Activated CD8-positive, alpha-beta T cell treated with anti-CD3 and anti-CD28 coated beads, Interleukin-2, amount 10 ng/mL, durations not matched to agents 7 days and 5 days (primary cell): Measurements from ENCODE around the gene ATP13A3. TPM values are rescaled to one million over a fixed set of nuclear protein-coding genes. Genes with fewer than 3 reads are reported as not detected.
"Not testable (repeated sequence)": the region's sequence is repeated elsewhere in the genome, so short reads cannot be mapped to it uniquely, and the experiment has no call there.

Experiments used
- ATAC-seq: fragments of 150-1000 bp; cut with Tn5 transposase; one replicate; pipeline ENCODE4 v1.10.0; 2021; ENCODE audit warnings: moderate library complexity
- CTCF ChIA-PET: fragments of 350-600 bp; sonication (Branson Sonifier 250); formaldehyde crosslinking; loops from one replicate; lab custom pipeline; 2021; ENCODE audit warnings: antibody characterized with exemption; lab: Charles Lee
- POLR2A ChIA-PET: fragments of 350-600 bp; sonication (Branson Sonifier 250); formaldehyde crosslinking; loops from one replicate; lab custom pipeline; 2021; ENCODE audit warnings: antibody characterized with exemption; lab: Charles Lee
- DNase-seq: peaks from one replicate; pipeline ENCODE4 v3.0.0-alpha.2; 2020
- H3K27ac Mint-ChIP-seq: one replicate; pipeline ENCODE4 v1.8.0; 2021; ENCODE audit warnings: mild to moderate bottlenecking, mixed read lengths
- H3K27me3 Mint-ChIP-seq: one replicate; pipeline ENCODE4 v1.8.0; 2021; ENCODE audit warnings: low read depth, mixed read lengths
- H3K36me3 Mint-ChIP-seq: one replicate; pipeline ENCODE4 v1.8.0; 2021; ENCODE audit warnings: low read depth, mixed read lengths
- H3K4me1 Mint-ChIP-seq: one replicate; pipeline ENCODE4 v1.8.0; 2021; ENCODE audit warnings: low read depth, mixed read lengths
- H3K4me3 Mint-ChIP-seq: one replicate; pipeline ENCODE4 v1.8.0; 2021; ENCODE audit warnings: mild to moderate bottlenecking, mixed read lengths
- H3K9me3 Mint-ChIP-seq: one replicate; pipeline ENCODE4 v1.8.0; 2022; ENCODE audit warnings: mixed read lengths; ENCODE audit not compliant: insufficient read depth
- total RNA-seq, 2 experiments: library from RNA; stranded (reverse); gene quantifications; one replicate each; pipeline ENCODE4 v1.2.3, GENCODE V29; 2021

ATP13A3 gene
- total RNA-seq, 2 experiments from 2014 or later, result 63.9 to 66.8 TPM

- Mint-ChIP-seq H3K4me1 (peaks cover 8% of the 10 kb centered on the region), H3K27ac (no peak overlapping the region), H3K27me3 (no peaks in the 10 kb centered on the region), H3K36me3 (no peaks in the 10 kb centered on the region), H3K9me3 (no peaks in the 10 kb centered on the region), H3K4me3 (no peak overlapping the region)
- DNase-seq (no peak), ATAC-seq (no peak)
- CTCF ChIA-PET, result interaction anchor here (0.6 to 3.0 kb wide), 8 partner anchors 9 to 217 kb away, joined by 3 to 9 read pairs (median 4); partner anchors contain the start of gene LSG1
- POLR2A ChIA-PET, result no interaction called here
These were observed 11.2 kb upstream of the ATP13A3 start for GRCh38 chr3:194497799-194498575.

- ATAC-seq (no peak), DNase-seq (no peak)
- Mint-ChIP-seq H3K27ac (no peak overlapping the region), H3K9me3 (no peaks in the 10 kb centered on the region), H3K4me3 (no peak overlapping the region), H3K27me3 (no peaks in the 10 kb centered on the region), H3K4me1 (peaks cover 8% of the 10 kb centered on the region), H3K36me3 (no peaks in the 10 kb centered on the region)
- ChIA-PET CTCF (interaction anchor here (1.2 to 2.0 kb wide), 3 partner anchors 24 to 175 kb away, joined by 4 to 5 read pairs (median 4); partner anchors contain the start of gene LSG1), POLR2A (no interaction called here)
These were observed 9.6 kb upstream of the ATP13A3 start for GRCh38 chr3:194496217-194496919.

- ATAC-seq (no peak), DNase-seq (no peak)
- Mint-ChIP-seq H3K9me3 (no peaks in the 10 kb centered on the region), H3K4me1 (peaks cover 8% of the 10 kb centered on the region), H3K27ac (no peak overlapping the region), H3K27me3 (no peaks in the 10 kb centered on the region), H3K36me3 (no peaks in the 10 kb centered on the region), H3K4me3 (no peak overlapping the region)
- POLR2A ChIA-PET, result no interaction called here
- CTCF ChIA-PET, result interaction anchor here (0.7 to 1.3 kb wide), 4 partner anchors 12 to 151 kb away, joined by 3 to 4 read pairs (median 3); no protein-coding TSS in a partner anchor
These were observed 8.2 kb upstream of the ATP13A3 start for GRCh38 chr3:194494951-194495374.

GRCh38 chr3:194493995-194494927 is 7.5 kb upstream of the ATP13A3 start:
- H3K4me3 Mint-ChIP-seq, POLR2A ChIA-PET, H3K4me1 Mint-ChIP-seq: not testable (repeated sequence)

GRCh38 chr3:194492001-194492400 is 5.2 kb upstream of the ATP13A3 start:
- peaks cover 28% of the 10 kb centered on the region for H3K4me1 Mint-ChIP-seq
- H3K27ac Mint-ChIP-seq, result no peak overlapping the region
- no peaks in the 10 kb centered on the region for H3K9me3 Mint-ChIP-seq
- ChIA-PET CTCF (no interaction called here), POLR2A (no interaction called here)
- no peaks in the 10 kb centered on the region for H3K27me3 Mint-ChIP-seq
- ATAC-seq (no peak), DNase-seq (no peak)
- H3K4me3 Mint-ChIP-seq, result no peak overlapping the region
- H3K36me3 Mint-ChIP-seq, result peaks cover 7% of the 10 kb centered on the region

More at GRCh38 chr3:194493995-194494927, 7.5 kb upstream of the ATP13A3 start:
- not testable (repeated sequence) for H3K36me3 Mint-ChIP-seq, H3K9me3 Mint-ChIP-seq, ATAC-seq, H3K27ac Mint-ChIP-seq, DNase-seq, H3K27me3 Mint-ChIP-seq
- CTCF ChIA-PET, result interaction anchor here (1.1 to 1.3 kb wide), 3 partner anchors 13 to 151 kb away, joined by 3 to 4 read pairs (median 3); no protein-coding TSS in a partner anchor

GRCh38 chr3:194489736-194490612 is 3.2 kb upstream of the ATP13A3 start:
- peaks cover 25% of the 10 kb centered on the region for H3K4me1 Mint-ChIP-seq

GRCh38 chr3:194488055-194488742 is 1.4 kb upstream of the ATP13A3 start:
- no peaks in the 10 kb centered on the region for H3K9me3 Mint-ChIP-seq
- DNase-seq (peak; percentile 28), ATAC-seq (no peak)
- CTCF ChIA-PET, result interaction anchor here (1.3 kb wide), 1 partner anchor 106 kb away, joined by 3 read pairs; no protein-coding TSS in a partner anchor
- H3K27ac Mint-ChIP-seq, result peak overlapping the region; percentile 73
- peak overlapping the region; percentile 83 for H3K4me3 Mint-ChIP-seq
- peaks cover 15% of the 10 kb centered on the region for H3K36me3 Mint-ChIP-seq
- H3K27me3 Mint-ChIP-seq, result no peaks in the 10 kb centered on the region
- H3K4me1 Mint-ChIP-seq, result peaks cover 32% of the 10 kb centered on the region
- POLR2A ChIA-PET, result interaction anchor here (0.9 kb wide), 1 partner anchor 91 kb away, joined by 3 read pairs; no protein-coding TSS in a partner anchor

More at GRCh38 chr3:194489736-194490612, 3.2 kb upstream of the ATP13A3 start:
- Mint-ChIP-seq H3K4me3 (no peak overlapping the region), H3K27me3 (no peaks in the 10 kb centered on the region), H3K27ac (no peak overlapping the region), H3K9me3 (no peaks in the 10 kb centered on the region), H3K36me3 (peaks cover 15% of the 10 kb centered on the region)
- no peak for ATAC-seq
- ChIA-PET POLR2A (no interaction called here), CTCF (interaction anchor here (0.9 to 1.5 kb wide), 4 partner anchors 8 to 104 kb away, joined by 3 to 6 read pairs (median 4); no protein-coding TSS in a partner anchor)
- no peak for DNase-seq

- H3K4me1 Mint-ChIP-seq, result peaks cover 34% of the 10 kb centered on the region
- H3K9me3 Mint-ChIP-seq, result no peaks in the 10 kb centered on the region
- ChIA-PET POLR2A (interaction anchor here (0.9 kb wide), 1 partner anchor 90 kb away, joined by 3 read pairs; no protein-coding TSS in a partner anchor), CTCF (no interaction called here)
- H3K27ac Mint-ChIP-seq, result peak overlapping the region; percentile 73
- ATAC-seq, result peak; percentile 19
- DNase-seq, result peak; percentile 53
- peaks cover 18% of the 10 kb centered on the region for H3K36me3 Mint-ChIP-seq
- H3K27me3 Mint-ChIP-seq, result no peaks in the 10 kb centered on the region
- peak overlapping the region; percentile 83 for H3K4me3 Mint-ChIP-seq
These were observed 670 bp upstream of the ATP13A3 start for GRCh38 chr3:194487289-194488054.

GRCh38 chr3:194485881-194486539 is 792 bp downstream of the ATP13A3 start:
- DNase-seq, result peak; percentile 58
- ChIA-PET CTCF (interaction anchor here (0.9 to 3.7 kb wide), 10 partner anchors 10 to 197 kb away, joined by 3 to 39 read pairs (median 5); no protein-coding TSS in a partner anchor), POLR2A (interaction anchor here (0.7 to 1.4 kb wide), 5 partner anchors 9 to 98 kb away, joined by 3 to 4 read pairs (median 4); no protein-coding TSS in a partner anchor)
- H3K9me3 Mint-ChIP-seq, result no peaks in the 10 kb centered on the region
- peak overlapping the region; percentile 89 for H3K4me3 Mint-ChIP-seq
- peaks cover 46% of the 10 kb centered on the region for H3K4me1 Mint-ChIP-seq
- peak; percentile 35 for ATAC-seq
- peaks cover 29% of the 10 kb centered on the region for H3K36me3 Mint-ChIP-seq
- H3K27ac Mint-ChIP-seq, result peak overlapping the region; percentile 93
- no peaks in the 10 kb centered on the region for H3K27me3 Mint-ChIP-seq
